ENCODE results near the gene ISM2.

Gene ISM2

DNA sequence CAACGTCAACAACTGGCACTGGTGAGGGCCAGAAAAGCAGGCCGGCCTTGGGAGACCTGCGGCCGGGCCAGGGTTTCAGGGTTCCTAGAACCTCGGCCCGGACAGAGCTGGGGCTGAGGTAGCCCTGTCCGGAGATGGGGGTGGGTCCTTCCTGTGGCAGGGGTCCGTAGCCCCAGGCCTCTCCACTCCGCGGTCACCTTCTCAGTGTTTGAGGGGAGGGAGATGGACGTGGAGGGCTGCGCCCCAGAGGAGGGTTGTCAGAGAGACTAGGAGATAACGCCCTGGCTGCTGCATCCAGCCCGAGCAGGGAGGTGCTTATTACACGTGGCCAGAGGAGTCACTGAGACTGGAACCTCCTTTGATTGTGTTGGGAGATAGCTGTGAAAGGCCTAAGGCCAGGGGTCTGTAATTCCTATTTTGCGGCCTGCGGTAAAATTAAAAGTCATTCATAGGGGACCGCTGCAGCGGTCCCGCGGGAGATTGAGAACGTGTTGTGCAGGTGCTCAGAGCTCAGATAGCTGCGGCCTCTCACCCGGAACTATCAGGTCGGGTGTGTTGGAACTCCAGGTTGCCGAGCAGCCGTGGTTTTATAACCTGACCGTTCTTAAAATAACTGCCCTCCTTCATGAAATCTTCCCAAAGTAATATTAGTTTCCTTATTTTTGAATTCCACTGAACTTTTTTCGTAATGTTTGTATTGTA is 40.2 kb downstream of the ISM2 start:
- peak; percentile 36 for DNase-seq

GRCh38 chr14:77457522-77458248 is 40.9 kb downstream of the ISM2 start, which contains the start of the genes AHSA1 and VIPAS39:
Gene AHSA1, plus strand, starts transcription at chr14:77458093. Its CDS starts 97 bp downstream, at chr14:77458190.
Gene VIPAS39, minus strand, starts transcription at chr14:77457601. Its CDS starts 3,499 bp downstream, at chr14:77454102.
- peak; percentile 92 for DNase-seq

DNA sequence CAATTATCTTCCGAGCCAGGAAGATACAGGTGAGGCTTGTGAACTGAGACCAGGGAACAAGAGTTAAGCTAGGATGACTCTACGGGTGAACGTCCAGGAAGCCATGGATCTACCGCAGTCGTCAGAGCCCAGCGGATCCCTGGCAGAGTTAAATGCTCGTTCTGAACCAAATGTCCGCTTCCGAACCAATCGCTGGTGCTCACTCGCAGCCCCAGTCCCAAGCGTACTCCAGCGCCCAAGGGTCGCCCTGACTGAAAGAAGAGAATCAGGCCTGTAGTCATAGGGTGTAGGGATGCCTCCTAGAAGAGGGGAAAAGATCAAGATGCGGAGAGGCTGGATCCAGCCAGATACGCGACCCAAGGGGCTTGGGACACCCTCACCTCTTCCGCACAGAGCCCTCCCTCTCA is 41.5 kb downstream of the ISM2 start:
- peak; percentile 13 for DNase-seq

DNA sequence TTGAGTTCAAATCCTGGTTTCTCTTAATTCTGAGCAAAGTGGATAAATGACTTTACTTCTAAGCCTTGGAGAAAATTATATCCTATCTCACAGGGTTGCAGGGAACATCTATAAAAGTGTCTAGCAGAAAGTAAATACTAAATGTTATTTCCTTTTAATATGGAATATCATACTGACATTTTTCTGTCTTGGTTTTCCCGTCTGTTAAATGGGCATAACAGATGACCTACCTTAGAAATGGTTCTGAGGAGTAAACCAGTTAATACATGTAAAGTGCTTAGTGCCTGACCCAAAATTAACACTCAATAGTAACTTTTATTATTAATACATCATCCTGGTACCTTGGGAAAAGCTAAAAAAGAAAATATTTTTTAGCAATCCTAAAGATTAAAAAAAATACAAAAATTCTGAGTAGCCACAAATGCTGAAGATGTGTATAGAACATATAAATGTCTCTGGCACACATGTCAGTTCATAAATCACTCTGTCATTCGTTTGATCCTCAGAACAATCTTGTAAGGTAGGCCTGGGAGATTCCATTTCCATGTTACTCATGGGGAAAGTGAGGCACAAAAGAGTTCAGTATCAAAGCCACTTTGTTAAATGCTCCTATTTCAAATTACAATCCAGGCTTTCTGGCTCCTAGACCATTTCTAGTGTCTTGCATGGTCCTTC is 42.5 kb downstream of the ISM2 start:
- no peak for DNase-seq

GRCh38 chr14:77442196-77442595 is 56.4 kb downstream of the ISM2 start:
- no peak for DNase-seq

GRCh38 chr14:77439861-77440260 is 58.8 kb downstream of the ISM2 start:
- DNase-seq: no peak

DNA sequence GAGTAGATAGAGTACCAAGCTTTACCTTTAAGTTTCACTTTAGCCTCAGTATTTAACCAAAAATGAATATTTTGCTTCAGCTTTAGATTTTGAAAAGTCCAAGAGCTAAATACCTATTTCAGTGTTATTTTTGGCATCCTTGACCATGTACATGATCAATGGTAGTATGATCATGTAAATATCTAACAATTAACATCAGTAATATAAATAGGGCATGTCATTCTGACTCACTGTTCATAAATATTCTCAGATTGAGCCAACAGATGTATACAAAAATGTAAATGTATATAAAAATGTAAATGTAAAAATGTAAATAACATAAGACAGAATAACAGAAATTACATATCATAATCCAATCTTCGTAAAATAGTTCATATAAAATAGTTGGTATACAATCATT is 60.0 kb downstream of the ISM2 start:
- no peak for DNase-seq

GRCh38 chr14:77436042-77436441 is 62.6 kb downstream of the ISM2 start:
- DNase-seq: no peak

- no peak for DNase-seq
These were observed 72.2 kb downstream of the ISM2 start for GRCh38 chr14:77426396-77426795.

GRCh38 chr14:77424862-77425261 is 73.8 kb downstream of the ISM2 start:
- DNase-seq: no peak
